Stomach (tissue), 9 donors: ENCODE data around the gene IRF2BP2. TPM values are rescaled to one million over a fixed set of nuclear protein-coding genes. Genes with fewer than 3 reads are reported as not detected.
A peak's percentile ranks its signal among the peaks of the same experiment; 100 is the strongest.

Experiments
- DNase-seq, 2 donors: peaks; one replicate each; pipeline versions ENCODE4 v3.0.0 to v3.0.0-alpha.2; 2013 to 2019
- H3K27ac ChIP-seq, 5 donors: fragments of 200-600 bp in 4 of 5; sonication (generic) in 4 of 5; one replicate each; pipeline ENCODE4 v1.5.1; 2013 to 2019; ENCODE audit warnings: mild to moderate bottlenecking in 1 of 5, moderate library complexity in 1 of 5
- H3K27me3 ChIP-seq, 3 donors: fragments of 200-600 bp; sonication (generic); one replicate each; pipeline ENCODE4 v1.5.1; 2017 to 2019; ENCODE audit warnings: mixed run types in 1 of 3
- H3K36me3 ChIP-seq, 4 donors: fragments of 200-600 bp; sonication (generic); 1 replicate in 3 of 4; 2 replicates in 1 of 4; pipeline ENCODE4 v1.5.1; 2016 to 2019
- H3K4me1 ChIP-seq, 4 donors: fragments of 200-600 bp; sonication (generic); one replicate each; pipeline ENCODE4 v1.5.1; 2016 to 2019
- H3K4me3 ChIP-seq, 4 donors: fragments of 200-600 bp; sonication (generic) in 3 of 4; one replicate each; pipeline ENCODE4 v1.5.1; 2016 to 2019; ENCODE audit warnings: mild to moderate bottlenecking in 1 of 4
- H3K9me3 ChIP-seq, 4 donors: fragments of 200-600 bp; sonication (generic); one replicate each; pipeline ENCODE4 v1.5.1; 2016 to 2019
- EP300 ChIP-seq: sonication (generic); formaldehyde crosslinking; IDR thresholded peaks from one replicate; pipeline ENCODE4 v1.6.1; 2017; ENCODE audit warnings: antibody characterized with exemption
- POLR2A ChIP-seq, 4 donors: fragments of 450-650 bp; IDR thresholded peaks; one replicate each; pipeline ENCODE4 v1.6.1; 2016; ENCODE audit warnings: antibody characterized with exemption in 4 of 4, control low read depth in 2 of 4, mild to moderate bottlenecking in 1 of 4, moderate library complexity in 1 of 4
- POLR2AphosphoS5 ChIP-seq, 3 donors: sonication (generic); formaldehyde crosslinking; IDR thresholded peaks; one replicate each; pipeline ENCODE4 v1.6.1; 2016; ENCODE audit warnings: antibody characterized with exemption in 3 of 3
- WGBS, 5 donors: extraction: QIAGEN DNeasy Blood & Tissue Kit in 3 of 5; methylation state at CpG; one replicate each; pipeline versions ENCODE4 v1.1.5 to v1.1.7; 2013 to 2018; 5-methylcytosine and 5-hydroxymethylcytosine counted together
- intact Hi-C: fragments of 100-400 bp; cut with DNase I; formaldehyde crosslinking; loops from one replicate; pipeline ENCODE4 v1.15.1; 2023; ENCODE audit warnings: low total_unique reads
- polyA plus RNA-seq, 3 donors: library from polyadenylated mRNA; stranded (reverse); fragments of 200-250 nt; gene quantifications; one replicate each; pipeline ENCODE4 v1.2.3, GENCODE V29; 2013
- total RNA-seq, 5 donors: library from RNA; depleted of rRNA; stranded (reverse); fragments of >200 nt; gene quantifications; one replicate each; pipeline versions ENCODE4 v1.1.0 to v1.2.3, GENCODE V29; 2014 to 2016
- TF ChIP-seq, protein P1 (sequence below), 7 experiments: fragments of 450-650 bp in 4 of 7; fragments of 200-600 bp in 3 of 7; sonication (generic) in 3 of 7; IDR thresholded peaks; one replicate each; pipeline ENCODE4 v1.5.1; 2016 to 2019; ENCODE audit warnings: antibody characterized with exemption in 7 of 7, control low read depth in 2 of 7, mild to moderate bottlenecking in 1 of 7
- donor health status: healthy with polysubstance abuse.
- donor health status: Bipolar disorder and iron deficiency.
- donor health status: healthy.

IRF2BP2 gene
- total and polyA plus RNA-seq, 8 donors: 39.6 to 218 (median 63.1) TPM

DNA sequence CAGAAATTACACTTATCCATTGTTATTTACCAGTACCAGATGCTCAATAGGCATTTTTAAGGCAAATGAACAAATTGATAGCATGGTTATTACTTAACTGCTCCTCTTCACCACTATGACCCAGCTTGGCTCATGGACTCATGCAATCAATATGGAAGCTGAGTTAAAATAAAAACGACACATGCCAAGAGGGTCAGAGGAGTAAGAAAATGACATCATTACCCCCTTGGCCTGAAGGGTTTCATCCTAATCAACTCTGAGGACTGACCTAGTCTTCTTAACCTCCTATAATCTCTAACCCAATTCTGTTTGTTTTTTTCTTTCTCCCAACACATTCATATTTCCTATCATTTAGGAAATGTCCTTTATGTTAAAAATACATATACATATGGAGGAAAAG is 41.6 kb downstream of the IRF2BP2 start:
- 30 to 93% (median 81%) methylated on average over 1 of the region's 1 CpG for WGBS, 5 donors

DNA sequence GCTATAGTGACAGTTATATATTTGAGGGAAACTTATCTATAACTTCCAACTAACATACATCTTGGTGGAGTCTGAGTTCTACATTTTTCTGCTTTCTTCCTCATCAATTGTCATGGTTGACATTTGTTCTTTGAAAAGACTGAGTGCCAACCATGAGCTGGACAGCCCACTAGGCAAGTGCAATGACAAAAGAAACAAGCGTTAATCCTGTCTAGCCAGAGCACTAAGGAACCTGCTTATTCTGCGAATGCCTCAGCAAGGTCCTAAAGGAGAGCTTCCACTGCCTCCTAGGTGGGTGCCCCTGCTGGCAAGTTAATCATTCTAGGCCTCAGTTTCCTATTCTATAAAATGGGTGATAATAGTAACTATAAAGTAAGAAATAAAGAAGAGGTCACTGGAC is 44.8 kb downstream of the IRF2BP2 start:
- WGBS, 5 donors: 80 to 93% (median 88%) methylated on average over 2 of the region's 2 CpGs
- H3K27me3 ChIP-seq: no peaks in the 10 kb centered on the region
- DNase-seq: no peak
- TF ChIP-seq, protein P1, sequence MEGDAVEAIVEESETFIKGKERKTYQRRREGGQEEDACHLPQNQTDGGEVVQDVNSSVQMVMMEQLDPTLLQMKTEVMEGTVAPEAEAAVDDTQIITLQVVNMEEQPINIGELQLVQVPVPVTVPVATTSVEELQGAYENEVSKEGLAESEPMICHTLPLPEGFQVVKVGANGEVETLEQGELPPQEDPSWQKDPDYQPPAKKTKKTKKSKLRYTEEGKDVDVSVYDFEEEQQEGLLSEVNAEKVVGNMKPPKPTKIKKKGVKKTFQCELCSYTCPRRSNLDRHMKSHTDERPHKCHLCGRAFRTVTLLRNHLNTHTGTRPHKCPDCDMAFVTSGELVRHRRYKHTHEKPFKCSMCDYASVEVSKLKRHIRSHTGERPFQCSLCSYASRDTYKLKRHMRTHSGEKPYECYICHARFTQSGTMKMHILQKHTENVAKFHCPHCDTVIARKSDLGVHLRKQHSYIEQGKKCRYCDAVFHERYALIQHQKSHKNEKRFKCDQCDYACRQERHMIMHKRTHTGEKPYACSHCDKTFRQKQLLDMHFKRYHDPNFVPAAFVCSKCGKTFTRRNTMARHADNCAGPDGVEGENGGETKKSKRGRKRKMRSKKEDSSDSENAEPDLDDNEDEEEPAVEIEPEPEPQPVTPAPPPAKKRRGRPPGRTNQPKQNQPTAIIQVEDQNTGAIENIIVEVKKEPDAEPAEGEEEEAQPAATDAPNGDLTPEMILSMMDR (IDR thresholded peaks at IDR 0.05): no peak
- TF ChIP-seq POLR2AphosphoS5 (IDR thresholded peaks at IDR 0.05): no peak
- no peak overlapping the region for H3K27ac ChIP-seq
- H3K36me3 ChIP-seq: no peaks in the 10 kb centered on the region
- H3K4me3 ChIP-seq: no peak overlapping the region
- H3K4me1 ChIP-seq: peaks cover 0 to 16% (median 4%) of the 10 kb centered on the region in 4 donors
- H3K9me3 ChIP-seq: no peaks in the 10 kb centered on the region
- intact Hi-C loops: no loop called here

More for the DNA sequence above, 41.6 kb downstream of the IRF2BP2 start:
- peaks cover 0 to 9% (median 4%) of the 10 kb centered on the region in 4 donors for H3K4me1 ChIP-seq
- H3K36me3 ChIP-seq: no peaks in the 10 kb centered on the region
- intact Hi-C loops: no loop called here
- H3K27ac ChIP-seq: no peak overlapping the region
- no peaks in the 10 kb centered on the region for H3K27me3 ChIP-seq
- no peak for TF ChIP-seq EP300
- TF ChIP-seq, protein P1 (IDR thresholded peaks at IDR 0.05): no peak
- no peak for TF ChIP-seq POLR2AphosphoS5 (IDR thresholded peaks at IDR 0.05)
- no peak for TF ChIP-seq POLR2A (IDR thresholded peaks at IDR 0.05)
- no peak for DNase-seq
- no peaks in the 10 kb centered on the region for H3K9me3 ChIP-seq
- H3K4me3 ChIP-seq: no peak overlapping the region

DNA sequence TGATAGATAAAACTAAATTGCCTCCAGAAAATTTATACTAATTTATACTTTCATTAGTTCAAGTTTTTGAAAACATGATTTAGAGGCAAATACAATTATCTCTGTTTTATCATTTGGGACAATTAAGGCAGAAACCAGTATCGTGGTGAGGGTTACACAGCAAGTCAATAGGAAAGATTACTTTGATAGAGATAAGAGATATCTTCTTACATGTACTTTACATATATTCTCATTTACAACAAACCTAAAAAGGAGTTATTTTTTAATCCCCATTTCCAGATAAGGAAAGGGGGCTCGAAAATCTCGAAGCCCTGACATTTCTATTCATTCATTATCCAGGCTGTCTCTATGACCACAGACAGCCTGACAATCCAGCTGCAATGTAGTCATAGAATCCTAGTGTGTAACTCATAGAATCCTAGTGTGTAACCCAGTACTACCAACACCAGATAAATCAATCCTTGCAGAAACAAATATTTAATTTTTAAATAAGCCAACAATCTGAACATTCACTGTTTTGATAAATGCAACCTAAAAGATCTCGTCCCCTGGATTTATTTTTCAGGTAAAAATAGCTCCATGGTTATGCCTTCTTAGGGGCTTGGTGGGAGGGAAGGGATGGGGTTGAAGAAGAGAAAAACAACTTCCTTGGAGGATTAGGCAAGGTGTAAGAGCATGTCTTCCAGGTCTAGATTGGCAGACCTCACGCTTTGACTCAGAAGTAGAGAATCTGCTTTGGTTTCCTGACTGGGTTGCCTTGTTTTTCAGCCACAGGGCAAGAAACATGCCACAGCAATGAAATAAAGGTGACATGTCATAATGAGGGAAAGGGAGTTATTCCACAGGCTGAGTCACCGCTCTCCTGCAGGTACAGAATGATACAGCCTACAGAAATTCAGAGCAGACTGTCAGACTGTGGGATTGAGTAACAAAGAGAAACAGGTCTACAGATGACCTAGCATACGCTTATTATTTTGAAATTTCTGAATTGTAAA is 45.6 kb downstream of the IRF2BP2 start:
- Histone ChIP-seq H3K9me3 (no peaks in the 10 kb centered on the region), H3K27ac (peak overlapping the region in 1 of 5 donors; percentile 14), H3K4me1 (peaks cover 0 to 16% (median 4%) of the 10 kb centered on the region in 4 donors), H3K4me3 (no peak overlapping the region), H3K36me3 (no peaks in the 10 kb centered on the region), H3K27me3 (no peaks in the 10 kb centered on the region)
- peak in 1 of 2 donors; percentile 72 for DNase-seq
- TF ChIP-seq EP300 (no peak), POLR2AphosphoS5 (IDR thresholded peaks at IDR 0.05) (peak in 1 of 3 donors; percentile 50)
- intact Hi-C loops: no loop called here
- WGBS, 5 donors: 43 to 63% (median 58%) methylated on average over 7 of the region's 7 CpGs

DNA sequence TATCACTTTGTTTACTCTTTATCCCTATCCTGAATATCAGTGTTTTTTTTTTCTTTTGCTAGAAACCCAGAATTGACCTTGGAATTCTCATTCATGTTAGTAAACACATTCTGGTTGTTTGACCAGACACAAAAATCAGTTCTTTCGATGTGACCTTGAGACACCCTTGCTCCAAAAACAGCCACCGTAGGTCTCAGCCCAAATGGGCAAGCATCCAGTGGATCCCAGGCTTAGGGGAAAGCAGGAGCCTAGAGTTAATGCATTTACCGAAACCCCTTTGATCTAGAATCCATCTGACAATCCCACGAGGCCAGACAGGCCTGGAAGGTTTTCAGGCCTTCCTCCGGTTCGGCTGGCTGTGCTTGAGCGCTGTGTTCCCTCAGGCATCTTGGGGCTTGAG is 47.6 kb downstream of the IRF2BP2 start:
- intact Hi-C loops: no loop called here

More for the DNA sequence above, 47.6 kb downstream of the IRF2BP2 start:
- peaks cover 0 to 16% (median 4%) of the 10 kb centered on the region in 4 donors for H3K4me1 ChIP-seq
- TF ChIP-seq, protein P1 (IDR thresholded peaks at IDR 0.05): no peak
- TF ChIP-seq POLR2A (IDR thresholded peaks at IDR 0.05) (no peak), POLR2AphosphoS5 (IDR thresholded peaks at IDR 0.05) (no peak), EP300 (no peak)
- no peaks in the 10 kb centered on the region for H3K9me3 ChIP-seq
- peak overlapping the region in 2 of 5 donors; percentile 21 to 74 for H3K27ac ChIP-seq
- H3K36me3 ChIP-seq: no peaks in the 10 kb centered on the region
- 70 to 76% (median 71%) methylated on average over 7 of the region's 7 CpGs for WGBS, 5 donors
- no peaks in the 10 kb centered on the region for H3K27me3 ChIP-seq
- no peak overlapping the region for H3K4me3 ChIP-seq
- peak in 1 of 2 donors; percentile 58 for DNase-seq
